PC-3 (cell line): ENCODE measurements around the gene RPL15. TPM values are rescaled to one million over a fixed set of nuclear protein-coding genes. Genes with fewer than 3 reads are reported as not detected.

ENCODE experiments used
- total RNA-seq: library from RNA; depleted of rRNA; stranded (reverse); fragments of >200 nt; gene quantifications from 2 replicates; pipeline ENCODE4 v1.2.3, GENCODE V29; 2014; rRNA removed

Gene RPL15
- total RNA-seq, 1 experiment from 2014 or later = 1,904 TPM

Other genes starting within 250 kb of the RPL15 start
- gene UBE2E1, start 111.2 kb upstream of the RPL15 start, total RNA-seq = 90.1 and 117 TPM in 2 replicates
- 12.7 and 14.9 TPM in 2 replicates for gene NKIRAS1, start 142 bp upstream of the RPL15 start, total RNA-seq
- gene NR1D2, start 28.2 kb downstream of the RPL15 start, total RNA-seq = 24.7 and 24.8 TPM in 2 replicates